ENCODE results near the gene RAX2.

RAX2 gene

GRCh38 chr19:3801412-3802096 lies 29.5 kb upstream of the RAX2 start:
- DNase-seq (ENCODE audit: low read depth in 1 of 2, low spot score in 1 of 2), result peak in 1 of 2 donors; percentile 29

GRCh38 chr19:3800996-3801395 lies 29.0 kb upstream of the RAX2 start:
- no peak for DNase-seq (ENCODE audit: low read depth in 1 of 2, low spot score in 1 of 2)

- no peak for DNase-seq (ENCODE audit: low read depth in 1 of 2, low spot score in 1 of 2)
Observed at GRCh38 chr19:3798137-3798536, 26.1 kb upstream of the RAX2 start.

GRCh38 chr19:3796358-3796757 lies 24.3 kb upstream of the RAX2 start:
- no peak for DNase-seq (ENCODE audit: low read depth in 1 of 2, low spot score in 1 of 2)

GRCh38 chr19:3793799-3794198 lies 21.8 kb upstream of the RAX2 start:
- DNase-seq (ENCODE audit: low read depth in 1 of 2, low spot score in 1 of 2), result no peak

- DNase-seq (ENCODE audit: low read depth in 1 of 2, low spot score in 1 of 2), result no peak
Observed at GRCh38 chr19:3792114-3792513, 20.1 kb upstream of the RAX2 start.

GRCh38 chr19:3790941-3791340 lies 18.9 kb upstream of the RAX2 start:
- DNase-seq (ENCODE audit: low read depth in 1 of 2, low spot score in 1 of 2), result no peak

- DNase-seq (ENCODE audit: low read depth in 1 of 2, low spot score in 1 of 2), result no peak
Observed at GRCh38 chr19:3790209-3790734, 18.2 kb upstream of the RAX2 start.

- DNase-seq (ENCODE audit: low read depth in 1 of 2, low spot score in 1 of 2), result no peak
Observed at GRCh38 chr19:3788996-3789778, 17.2 kb upstream of the RAX2 start.

- DNase-seq (ENCODE audit: low read depth in 1 of 2, low spot score in 1 of 2), result no peak
Observed at GRCh38 chr19:3785938-3786824, 14.2 kb upstream of the RAX2 start, which contains the start of gene MATK. MATK (minus strand) TSS chr19:3786381; CDS start chr19:3785135, 1,246 bp downstream.

- no peak for DNase-seq (ENCODE audit: low read depth in 1 of 2, low spot score in 1 of 2)
Observed at GRCh38 chr19:3785451-3785937, 13.5 kb upstream of the RAX2 start.

GRCh38 chr19:3784607-3785450 lies 12.8 kb upstream of the RAX2 start:
- no peak for DNase-seq (ENCODE audit: low read depth in 1 of 2, low spot score in 1 of 2)

GRCh38 chr19:3783660-3784584 lies 11.9 kb upstream of the RAX2 start:
- no peak for DNase-seq (ENCODE audit: low read depth in 1 of 2, low spot score in 1 of 2)

- DNase-seq (ENCODE audit: low read depth in 1 of 2, low spot score in 1 of 2), result no peak
Observed at GRCh38 chr19:3782903-3783302, 10.9 kb upstream of the RAX2 start.

GRCh38 chr19:3782330-3782729 lies 10.3 kb upstream of the RAX2 start:
- DNase-seq (ENCODE audit: low read depth in 1 of 2, low spot score in 1 of 2), result no peak

GRCh38 chr19:3781603-3782002 lies 9.6 kb upstream of the RAX2 start:
- no peak for DNase-seq (ENCODE audit: low read depth in 1 of 2, low spot score in 1 of 2)

GRCh38 chr19:3780786-3781304 lies 8.8 kb upstream of the RAX2 start:
- DNase-seq (ENCODE audit: low read depth in 1 of 2, low spot score in 1 of 2), result no peak

GRCh38 chr19:3778899-3779723 lies 7.1 kb upstream of the RAX2 start:
- DNase-seq (ENCODE audit: low read depth in 1 of 2, low spot score in 1 of 2), result no peak
